C1 segment of cervical spinal cord (tissue), 14 donors: ENCODE results near the gene PGD.

ENCODE experiments used
- DNase-seq, 14 donors: peaks; one replicate each; lab custom pipeline; 2025; lab: John Stamatoyannopoulos, UW

Gene PGD

DNA sequence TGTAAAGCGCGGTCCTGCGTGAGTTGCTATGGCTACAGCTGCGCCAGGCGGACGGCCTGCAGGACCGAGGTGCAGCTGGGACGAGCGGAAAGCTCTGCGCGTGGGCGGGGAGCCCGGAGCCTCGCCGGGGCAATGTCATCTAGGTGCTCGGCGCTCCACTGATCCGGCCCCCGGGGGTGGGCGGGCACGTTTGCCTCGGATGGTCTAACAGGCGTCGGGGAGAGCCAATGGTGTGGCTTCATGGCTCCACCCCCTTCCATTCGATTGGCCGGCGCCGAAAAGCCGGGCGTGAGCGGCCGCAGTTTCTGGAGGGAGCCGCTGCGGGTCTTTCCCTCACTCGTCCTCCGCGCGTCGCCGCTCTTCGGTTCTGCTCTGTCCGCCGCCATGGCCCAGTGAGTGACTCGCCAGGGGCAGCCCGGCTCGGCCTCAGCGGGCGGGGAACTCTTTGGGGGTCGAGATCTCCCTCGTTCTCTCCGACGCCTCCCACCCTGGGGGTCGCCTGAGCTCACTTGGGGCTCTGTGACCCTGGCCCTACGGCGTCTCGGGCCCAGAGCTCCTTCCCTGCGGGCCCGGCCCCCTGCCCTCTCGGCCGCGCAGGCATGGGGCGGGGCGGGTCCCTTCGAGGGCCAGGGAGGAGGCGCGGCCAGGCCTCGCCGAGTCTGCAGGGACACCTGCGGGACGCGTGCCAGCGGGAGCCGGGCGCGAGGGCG lies at the start of gene PGD:
TSS of gene PGD (plus strand) at position 331 of the 710 bp plus-strand sequence. CDS start at position 385, 54 bp downstream.
- DNase-seq, result peak; percentile 59 to 98 (median 92)

DNA sequence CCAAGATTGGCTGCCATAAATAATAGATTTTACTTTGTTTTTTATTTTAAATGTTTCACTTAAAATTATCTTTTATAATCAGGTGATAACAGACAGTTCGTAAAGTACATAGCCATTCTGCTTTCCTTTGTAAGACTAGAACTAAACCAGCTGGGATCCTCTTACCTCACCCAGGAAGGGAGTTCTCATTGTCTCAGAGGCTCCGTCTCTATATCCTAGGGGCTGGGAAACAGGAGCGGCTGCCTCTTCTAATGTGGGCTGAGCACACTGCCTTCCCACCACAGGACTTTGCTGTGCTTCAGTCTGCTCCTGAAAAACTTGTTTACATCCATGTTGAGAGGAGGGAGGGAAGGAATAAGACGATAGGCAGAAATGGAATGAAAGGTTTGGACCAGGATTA lies 45.6 kb upstream of the PGD start:
- DNase-seq, result no peak

DNA sequence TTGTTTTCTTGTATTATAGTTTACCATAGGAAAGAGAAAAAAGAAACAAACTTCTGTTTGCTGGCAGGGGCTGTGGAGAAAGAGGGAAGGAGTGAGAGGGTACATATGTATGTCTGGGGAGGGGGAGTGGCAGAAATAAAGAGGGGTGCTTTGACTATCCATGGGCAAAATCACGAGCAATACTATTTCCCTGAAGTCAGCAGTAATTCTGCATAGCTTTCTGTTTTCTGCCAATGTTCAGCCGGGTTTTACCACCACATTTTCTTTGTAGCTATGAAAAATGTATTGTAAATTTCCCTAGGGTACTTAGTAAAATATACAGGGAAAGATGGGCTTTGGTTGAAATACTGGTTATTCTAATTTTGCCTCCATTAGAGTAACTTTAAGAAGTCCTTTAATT lies 45.2 kb upstream of the PGD start:
- no peak for DNase-seq

DNA sequence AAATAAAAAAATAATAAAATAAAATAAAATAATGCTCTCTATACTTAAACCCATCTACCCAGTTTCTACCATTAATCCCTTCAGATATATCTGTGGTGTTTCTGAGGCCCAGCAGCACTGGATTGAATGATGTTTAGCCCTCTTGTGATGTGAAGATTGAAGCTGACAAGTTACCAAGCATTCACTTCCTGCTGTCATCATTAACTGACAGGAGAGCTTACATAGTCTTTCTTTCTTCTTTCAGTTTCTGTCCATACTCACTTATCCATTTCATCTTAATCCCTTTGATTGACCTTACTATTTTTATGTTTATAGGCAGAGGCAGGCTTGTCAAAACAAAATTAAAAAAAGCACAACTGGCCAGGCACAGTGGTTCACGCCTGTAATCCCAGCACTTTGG lies 38.8 kb upstream of the PGD start:
- DNase-seq, result no peak

DNA sequence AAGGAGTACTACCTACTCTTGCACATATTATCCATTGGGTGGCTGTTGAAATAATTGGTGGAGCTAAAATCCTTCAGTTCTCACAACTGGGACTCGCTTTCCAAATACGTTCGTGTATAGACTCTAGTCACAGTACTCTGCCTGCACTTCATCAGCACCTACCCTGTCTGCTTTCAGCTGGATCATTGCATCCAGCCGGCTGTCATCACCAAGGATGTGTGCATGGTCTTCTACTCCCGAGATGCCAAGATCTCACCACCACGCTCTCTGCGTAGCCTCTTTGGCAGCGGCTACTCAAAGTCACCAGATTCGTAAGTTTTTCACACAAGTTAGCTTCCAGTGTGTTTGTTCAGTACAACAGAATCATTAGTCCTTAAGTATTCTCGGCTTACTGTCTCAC lies 37.3 kb upstream of the PGD start:
- DNase-seq, result no peak

DNA sequence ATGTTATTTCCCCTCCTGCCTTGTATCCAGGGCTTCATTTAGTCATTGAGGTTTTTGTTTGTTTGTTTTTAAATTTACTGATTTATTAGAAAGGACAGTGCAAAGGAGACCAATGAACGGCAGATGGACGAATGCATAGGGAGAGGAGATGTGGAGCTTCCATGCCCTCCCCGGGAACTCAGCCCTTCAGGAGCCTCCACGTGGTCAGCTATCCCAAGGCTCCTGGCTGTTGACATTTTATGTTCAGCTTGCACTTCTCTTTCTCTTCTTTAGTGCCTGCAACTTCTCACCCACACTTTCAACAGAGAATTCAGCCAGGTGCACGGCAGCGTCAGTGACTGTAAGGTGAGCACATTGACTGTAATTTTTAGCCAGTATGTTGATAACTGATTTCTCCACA lies 30.7 kb upstream of the PGD start:
- no peak for DNase-seq

DNA sequence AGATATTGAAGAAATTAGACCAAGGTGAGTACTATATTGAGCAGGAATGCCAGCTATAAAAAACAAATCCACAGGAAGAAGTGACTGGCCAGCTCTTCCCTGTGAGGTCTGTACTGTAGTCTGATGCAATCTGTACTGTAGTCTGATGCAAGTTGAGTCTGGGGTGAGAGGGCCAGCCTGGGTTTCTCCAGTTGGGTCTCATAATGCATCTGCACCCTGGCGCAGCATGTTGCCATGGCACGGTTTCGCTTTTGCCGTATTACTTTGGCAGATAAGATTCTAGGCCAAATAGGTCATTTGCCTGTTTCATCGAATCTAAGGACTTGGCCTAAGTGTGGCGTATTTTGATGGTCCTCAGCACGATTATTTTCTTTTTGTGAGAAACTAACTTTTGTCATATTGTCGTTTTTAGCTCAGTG lies 24.4 kb upstream of the PGD start:
- DNase-seq, result no peak

DNA sequence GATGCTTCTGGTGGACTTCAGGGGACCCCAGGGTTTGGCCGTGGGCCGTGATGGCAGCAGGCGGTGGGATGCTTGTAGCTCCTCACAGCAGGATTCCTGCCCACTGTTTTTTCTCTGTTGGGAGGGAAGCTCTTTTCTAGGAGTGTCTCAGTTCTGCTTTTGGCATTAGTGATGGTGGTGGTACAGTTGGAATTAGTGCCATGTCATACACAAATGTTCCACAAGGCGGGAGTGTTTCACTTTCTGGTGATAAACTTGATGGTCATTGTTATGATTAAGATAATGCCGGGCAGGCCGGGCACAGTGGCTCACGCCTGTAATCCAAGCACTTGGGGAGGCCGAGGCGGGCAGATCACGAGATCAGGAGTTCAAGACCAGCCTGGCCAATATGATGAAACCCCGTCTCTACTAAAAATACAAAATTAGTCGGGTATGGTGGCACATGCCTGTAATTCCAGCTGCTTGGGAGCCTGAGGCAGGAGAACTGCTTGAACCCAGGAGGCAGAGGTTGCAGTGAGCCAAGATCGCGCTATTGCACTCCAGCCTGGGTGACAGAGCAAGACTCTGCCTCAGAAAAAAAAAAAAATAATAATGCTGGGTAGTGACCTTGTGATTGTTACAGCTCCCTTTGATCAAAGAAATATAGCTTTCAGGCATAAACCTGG lies 21.4 kb upstream of the PGD start:
- peak in 9 of 14 donors; percentile 14 to 36 (median 25) for DNase-seq

DNA sequence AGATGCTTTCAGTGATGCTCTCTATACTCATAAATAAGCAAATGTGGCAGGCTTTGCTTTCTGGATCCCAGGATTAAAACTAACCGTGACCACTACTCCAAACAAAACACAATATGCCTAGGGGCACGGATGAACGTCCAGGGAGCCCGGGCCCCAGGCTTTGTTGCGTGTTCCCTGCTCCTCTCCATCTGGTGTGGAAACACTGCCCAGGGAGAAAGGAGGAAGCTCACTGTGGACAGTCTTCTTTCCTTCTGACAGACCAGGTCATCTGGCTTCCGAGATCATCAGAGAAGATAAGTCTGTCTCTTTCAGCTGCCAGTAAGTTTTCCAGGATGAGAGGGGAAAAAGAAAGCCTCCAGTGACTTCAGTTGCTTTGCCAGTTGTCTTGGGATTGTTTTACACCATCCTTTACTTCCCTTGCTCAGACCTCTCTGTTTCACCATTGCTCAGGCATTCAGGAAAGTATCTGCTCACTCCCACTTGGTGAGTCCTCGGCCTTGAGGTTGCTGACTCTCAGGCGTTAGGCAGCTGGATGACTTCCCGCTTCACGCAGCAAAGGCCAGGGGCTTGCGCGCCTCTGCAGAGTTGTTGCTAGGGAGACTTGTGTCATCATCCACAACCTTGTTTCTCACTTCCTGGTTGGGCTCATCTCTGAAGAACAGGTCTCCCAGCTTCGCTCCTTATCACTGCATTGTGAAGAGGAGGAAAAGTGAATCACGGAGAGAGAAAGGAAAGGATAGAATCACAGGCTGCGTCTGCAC lies 20.6 kb upstream of the PGD start:
- peak in 6 of 14 donors; percentile 8 to 65 (median 14) for DNase-seq

DNA sequence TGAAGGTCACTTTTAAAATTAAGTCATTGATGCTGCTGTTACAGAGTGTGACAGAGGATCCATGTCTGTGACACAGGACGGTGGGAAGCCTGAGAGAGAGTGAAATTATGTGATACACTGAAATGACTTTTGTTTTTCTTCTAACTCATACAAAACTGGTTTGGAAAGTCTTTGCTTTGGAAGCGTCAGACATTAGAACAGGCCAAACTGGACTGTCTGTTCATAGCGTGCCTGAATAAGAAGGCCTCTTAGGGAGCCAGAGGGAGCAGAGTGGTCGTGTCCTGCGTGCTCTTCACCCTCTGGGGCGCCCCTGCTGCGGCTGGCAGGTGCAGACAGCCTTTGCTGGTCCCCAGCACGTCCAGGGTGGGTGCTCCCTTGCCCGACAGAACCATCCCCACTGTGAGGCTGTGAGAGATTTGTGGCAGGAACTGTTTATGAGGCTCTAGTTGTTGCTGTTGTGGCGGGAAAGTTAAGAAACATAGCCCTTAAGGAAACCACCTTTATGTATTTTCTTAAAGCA lies 19.7 kb upstream of the PGD start:
- no peak for DNase-seq

DNA sequence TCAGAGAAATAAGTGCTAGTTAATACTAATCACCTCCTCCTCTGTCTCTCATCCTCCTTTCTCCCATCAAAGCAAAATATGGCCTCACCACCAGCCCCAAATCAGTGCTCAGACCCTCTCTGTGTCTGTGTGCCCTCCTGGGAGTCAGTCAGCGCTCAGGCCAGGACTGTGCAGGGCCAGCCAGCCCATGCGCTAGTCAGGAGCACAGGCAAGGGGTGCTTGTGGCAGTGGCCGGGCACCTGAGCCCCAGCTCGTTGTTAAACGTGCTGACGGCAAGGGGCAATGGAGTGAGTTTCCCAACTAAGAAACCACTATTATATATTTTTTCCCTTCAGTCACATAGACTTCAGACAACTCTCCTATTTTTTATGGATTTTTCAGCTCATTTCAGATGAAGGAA lies 19.2 kb upstream of the PGD start:
- no peak for DNase-seq

DNA sequence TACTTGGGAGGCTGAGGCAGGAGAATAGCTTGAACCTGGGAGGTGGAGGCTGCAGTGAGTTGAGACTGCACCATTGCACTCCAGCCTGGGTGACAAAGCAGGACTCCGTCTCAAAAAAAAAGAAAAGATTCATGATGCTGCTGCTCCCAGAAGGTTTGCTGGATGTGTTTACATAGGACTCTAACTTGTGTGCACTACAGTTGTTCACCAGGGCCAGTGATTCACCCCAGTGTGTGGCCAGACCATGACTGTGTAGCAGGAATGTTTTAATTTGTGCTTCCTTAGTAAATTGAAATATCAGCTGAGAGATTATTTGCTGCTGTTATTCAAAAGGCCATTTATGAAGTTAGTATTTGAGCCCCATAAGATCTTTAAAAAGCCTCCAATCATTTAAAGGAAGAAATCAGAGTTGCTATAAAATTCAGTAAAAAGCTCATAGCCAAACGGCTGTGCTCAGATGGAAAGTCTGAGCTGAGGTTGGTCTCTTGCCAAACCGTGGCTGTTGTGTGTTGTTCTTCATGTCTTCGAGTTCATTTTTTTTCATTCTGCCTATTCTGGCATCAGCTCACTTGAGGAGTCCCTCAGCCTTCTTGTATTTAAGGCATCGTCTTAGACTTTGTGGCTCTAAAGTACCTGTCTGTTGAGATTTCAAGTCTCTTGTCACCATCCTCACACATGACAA lies 18.1 kb upstream of the PGD start:
- peak in 2 of 14 donors; percentile 11 for DNase-seq

DNA sequence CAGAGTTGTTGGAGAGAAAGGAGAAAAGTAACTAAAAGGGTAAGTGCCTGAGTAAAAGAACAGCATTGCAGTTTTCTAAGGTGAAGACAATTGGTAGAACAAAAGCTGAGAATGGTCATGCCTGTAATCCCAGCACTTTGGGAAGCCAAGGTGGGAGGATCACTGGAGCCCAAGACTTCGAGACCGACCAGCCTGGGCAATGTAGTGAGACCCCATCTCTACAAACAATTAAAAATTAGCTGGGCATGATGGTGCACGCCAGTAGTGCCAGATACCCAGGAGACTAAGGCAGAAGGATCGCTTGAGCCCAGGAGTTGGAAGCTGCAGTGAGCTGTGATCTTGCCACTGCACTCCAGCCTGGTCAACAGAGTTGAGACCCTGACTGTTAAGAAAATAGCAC lies 15.2 kb upstream of the PGD start:
- DNase-seq, result no peak

DNA sequence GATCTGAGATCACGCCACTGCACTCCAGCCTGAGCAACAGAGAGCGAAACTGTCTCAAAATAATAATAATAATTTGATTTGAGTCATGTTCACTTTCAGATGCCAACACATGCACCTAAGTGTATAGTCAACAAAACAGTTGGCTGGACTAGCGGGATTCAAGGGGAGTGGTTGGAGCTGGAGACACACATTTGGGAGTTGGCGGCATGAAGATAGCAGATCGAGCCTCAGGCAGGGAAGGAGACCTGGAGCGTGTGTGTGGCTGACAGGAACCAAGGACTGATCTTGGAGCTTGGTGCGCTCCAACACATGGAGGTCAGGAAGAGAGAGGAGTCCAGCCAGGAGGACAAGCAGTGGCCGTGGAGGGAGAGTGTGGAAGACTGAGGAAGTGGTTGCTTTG lies 14.6 kb upstream of the PGD start:
- no peak for DNase-seq

DNA sequence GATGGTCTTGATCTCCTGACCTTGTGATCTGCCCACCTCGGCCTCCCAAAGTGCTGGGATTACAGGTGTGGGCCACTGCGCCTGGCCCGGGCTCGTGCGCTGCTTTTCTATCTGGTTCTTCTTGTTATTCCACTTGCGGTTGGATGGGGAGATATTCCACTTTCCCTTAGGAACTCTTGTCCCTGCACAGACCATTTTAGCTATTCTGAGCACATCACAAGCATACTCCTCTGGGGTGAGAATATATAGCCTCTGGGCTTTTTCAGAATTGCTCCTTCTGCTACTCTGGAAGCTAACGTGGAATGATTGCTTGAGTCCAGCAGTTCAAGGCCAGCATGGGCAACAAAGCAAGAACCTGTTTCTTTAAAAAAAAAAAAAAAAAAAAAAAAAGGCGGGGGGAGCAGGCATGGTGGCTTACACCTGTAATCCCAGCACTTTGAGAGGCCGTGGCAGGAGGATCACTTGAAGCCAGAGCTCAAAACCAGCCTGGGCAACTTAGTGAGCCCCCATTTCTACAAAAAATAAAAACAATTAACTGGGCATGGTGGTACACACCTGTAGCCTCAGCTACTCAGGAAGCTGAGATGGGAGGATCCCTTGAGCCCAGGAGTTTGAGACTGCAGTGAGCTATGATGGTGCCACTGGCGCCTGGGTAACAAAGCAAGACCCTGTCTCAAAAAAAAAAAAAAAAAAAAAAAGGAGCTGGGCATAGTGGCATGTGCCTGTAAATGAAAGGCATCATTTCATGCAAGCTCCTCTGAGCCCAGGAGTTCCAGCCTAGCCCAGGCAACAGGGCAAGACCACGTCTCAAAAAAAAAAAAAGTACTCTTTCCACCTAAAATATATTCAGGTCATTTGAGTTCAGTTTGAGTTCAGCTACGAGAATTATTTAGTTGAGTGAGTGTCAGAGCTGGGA lies 11.8 kb upstream of the PGD start:
- no peak for DNase-seq

DNA sequence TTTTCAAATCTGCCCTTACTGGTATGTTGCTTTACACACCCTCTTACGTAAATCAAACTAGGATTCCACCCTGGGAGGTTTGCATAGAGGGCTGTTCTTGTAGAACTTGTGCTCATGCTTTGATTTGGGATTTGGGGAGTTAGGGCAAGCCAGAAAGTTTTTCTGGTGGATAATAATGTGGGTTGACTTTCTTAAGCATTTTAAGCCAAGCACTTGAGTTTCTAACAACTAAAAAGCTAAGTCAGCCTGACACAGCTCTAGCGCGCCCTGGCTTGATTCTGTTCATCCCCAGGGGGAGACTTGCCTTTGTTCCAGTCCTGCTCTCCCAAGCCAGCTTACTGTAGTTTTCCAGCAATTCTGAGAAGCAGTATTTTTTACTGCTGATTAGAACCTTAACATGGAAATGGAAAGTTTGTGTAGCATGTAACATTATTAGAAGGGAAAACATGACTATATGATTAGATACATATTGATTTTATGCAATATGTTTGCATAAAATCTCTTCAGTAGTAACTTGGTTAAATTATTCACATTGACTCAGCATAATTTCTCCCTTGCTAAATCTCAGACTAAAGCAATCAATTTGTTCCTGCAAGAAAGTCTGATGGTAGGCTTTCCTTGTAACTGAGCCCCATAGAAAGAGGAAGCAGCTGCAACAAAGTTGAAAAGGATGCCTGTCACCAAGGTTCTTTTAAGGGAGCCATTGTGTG lies 11.0 kb upstream of the PGD start:
- peak in 6 of 14 donors; percentile 5 to 14 (median 11) for DNase-seq

DNA sequence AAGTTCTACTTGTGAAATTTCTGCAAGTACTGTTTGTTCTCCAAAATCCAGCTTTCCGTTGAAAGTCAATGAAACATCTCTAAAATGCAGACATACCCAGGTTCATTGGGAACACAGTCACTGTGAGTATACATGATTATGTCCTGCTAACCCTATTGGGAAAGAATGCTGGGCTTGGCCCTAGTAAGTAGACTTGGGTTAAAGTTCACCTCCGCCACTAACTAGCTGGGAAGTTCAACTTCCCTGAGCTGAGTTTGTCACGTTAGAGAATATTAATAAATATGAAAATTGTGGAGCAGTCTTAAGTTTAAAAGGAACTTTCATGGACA lies 10.5 kb upstream of the PGD start:
- no peak for DNase-seq

DNA sequence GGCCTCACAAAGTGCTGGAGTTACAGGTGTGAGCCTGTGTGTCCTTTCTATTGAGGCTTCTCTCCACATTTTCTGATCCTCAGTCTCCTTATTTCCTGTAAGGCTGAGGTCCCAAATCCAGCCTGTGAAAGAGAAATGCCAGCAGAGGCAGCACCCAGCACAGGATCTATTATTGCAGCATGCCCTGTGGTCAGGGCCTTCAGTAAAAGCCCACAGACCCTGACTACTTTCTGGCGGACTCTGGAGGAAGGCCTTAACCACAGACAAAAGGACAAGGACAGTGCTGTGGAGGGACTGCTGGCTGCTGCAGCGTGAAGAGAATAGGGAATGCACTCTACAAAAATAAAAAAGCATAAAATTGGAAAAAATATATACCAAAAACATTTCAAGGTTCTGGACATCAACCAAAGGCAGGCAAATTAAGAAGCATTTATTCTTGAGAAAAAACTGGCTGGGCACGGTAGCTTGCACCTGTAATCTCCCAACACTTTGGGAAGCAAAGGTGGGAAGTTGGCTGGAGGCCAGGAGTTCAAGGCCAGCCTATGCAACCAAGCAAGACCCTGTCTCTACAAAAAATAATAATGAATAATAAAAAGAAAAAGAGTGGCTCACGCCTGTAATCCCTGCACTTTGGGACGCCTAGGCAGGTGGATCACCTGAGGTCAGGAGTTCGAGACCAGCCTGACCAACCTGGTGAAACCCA lies 9.4 kb upstream of the PGD start:
- no peak for DNase-seq

DNA sequence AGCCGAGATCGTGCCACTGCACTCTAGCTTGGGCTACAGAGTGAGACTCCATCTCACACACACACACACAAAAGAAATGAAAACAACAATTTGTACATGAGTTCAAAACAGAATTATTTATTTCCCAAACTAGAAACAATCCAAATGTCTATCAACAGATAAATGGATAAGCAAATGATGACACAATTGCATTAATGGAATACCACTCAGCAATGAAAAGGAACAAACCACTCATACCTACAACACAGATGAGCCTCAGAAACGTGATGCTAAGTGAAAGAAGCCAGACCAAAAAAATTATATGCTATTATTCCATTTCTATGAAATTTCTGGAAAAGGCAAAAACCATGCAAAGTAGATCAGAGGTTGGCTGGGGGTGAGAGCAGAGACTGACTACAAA lies 2.0 kb upstream of the PGD start:
- DNase-seq, result no peak
